HG03460 (cell line): Measurements from ENCODE around the gene WDTC1.

Experiments
- ATAC-seq: cut with Tn5 transposase; IDR thresholded peaks from one replicate; pipeline ENCODE4 v1.9.1; 2021; ENCODE audit not compliant: unreplicated experiment

The WDTC1 gene

DNA sequence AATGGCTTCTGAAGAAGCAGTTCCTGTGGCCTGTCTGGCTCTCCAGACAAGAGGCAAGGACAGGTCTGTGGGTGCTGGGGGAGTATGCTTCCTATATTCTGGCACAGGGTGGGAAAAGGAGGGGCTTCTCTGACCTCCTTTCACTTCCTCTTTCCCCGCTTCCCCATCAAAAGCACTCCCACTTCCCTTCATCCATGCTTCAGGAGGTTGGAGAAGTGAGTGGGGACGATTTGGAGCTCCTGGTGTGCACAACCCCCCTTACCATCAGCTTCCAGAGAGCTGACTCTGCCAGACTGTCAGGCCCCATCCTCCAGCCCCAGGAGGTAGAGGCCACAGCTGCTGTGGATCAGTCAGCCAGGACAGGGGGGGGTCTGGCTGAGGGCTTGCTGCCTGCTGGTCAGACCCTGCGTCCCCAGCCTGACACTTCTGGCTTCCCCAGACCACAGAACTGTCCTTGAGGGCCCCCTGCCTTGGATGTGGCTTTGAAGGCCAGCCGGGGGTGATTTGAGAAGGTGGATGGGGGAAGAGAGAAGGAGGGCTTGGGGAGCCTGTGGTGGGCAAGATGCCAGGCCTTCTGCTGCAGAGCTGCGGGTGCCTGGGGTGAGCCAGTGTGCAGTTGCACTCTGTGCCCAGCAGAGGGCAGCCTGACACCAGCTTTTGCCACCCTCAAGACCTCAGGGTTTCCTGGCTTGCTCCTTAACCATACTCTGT lies 66.1 kb downstream of the WDTC1 start:
- no peak for ATAC-seq

DNA sequence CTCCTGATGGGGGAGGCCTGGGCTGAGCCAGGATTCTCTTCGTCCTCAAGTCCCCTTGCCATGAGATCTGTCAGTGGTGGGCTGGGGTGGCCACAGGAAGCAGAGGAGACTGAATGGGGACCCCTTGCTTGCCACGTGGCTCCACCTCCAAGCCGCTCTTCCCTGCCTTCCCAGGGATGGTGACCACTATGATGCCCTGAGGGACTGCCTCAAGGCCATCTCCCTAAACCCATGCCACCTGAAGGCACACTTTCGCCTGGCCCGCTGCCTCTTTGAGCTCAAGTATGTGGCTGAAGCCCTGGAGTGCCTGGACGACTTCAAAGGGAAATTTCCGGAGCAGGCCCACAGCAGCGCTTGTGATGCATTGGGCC lies 66.6 kb downstream of the WDTC1 start:
- no peak for ATAC-seq

DNA sequence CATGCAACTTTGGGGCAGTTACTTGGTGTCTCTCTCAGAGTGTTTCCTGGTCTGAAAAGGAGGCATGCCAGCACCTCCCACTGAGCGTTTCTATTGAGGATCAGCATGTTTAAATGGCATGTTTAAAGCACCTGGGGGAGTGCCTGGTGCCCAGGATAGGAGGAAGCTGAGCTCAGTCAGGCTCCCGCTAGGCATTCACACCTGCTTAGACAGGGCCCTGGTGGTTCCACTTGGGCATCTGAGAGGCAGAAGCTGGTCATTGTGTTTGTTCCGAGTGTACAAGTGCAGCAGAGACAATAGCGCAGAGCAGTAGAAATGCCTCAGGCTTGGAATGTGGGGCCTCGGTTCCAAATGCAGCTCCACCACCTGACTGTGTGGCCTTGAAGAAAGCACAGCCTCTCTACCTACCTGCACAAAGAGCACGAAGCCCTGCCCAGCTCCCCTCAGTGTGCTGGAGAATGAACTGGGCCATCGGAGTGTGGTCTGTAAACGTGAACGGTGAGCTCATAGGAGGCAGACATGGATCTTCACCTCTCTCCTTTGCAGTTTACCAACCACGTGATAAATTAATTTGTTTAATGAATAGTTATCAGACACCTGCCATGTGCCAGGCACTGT lies 67.3 kb downstream of the WDTC1 start:
- ATAC-seq, result no peak

DNA sequence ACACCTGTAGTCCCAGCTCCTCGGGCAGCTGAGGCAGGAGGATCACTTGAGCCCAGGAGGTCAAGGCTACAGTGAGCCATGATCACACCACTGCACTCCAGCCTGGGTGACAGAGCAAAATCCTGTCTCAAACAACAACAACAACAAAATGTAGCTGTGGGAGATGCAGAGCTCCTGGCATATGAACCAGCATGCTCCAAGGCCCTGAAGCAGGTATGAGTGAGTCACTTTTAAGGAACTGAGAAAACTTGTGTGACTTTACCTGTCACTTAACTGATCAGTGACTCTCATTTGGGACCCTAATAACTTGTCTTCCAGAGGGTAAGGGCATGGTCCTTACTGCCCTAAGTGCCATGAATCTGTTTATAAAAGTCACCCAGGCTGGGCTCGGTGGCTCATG lies 68.2 kb downstream of the WDTC1 start:
- ATAC-seq, result no peak

DNA sequence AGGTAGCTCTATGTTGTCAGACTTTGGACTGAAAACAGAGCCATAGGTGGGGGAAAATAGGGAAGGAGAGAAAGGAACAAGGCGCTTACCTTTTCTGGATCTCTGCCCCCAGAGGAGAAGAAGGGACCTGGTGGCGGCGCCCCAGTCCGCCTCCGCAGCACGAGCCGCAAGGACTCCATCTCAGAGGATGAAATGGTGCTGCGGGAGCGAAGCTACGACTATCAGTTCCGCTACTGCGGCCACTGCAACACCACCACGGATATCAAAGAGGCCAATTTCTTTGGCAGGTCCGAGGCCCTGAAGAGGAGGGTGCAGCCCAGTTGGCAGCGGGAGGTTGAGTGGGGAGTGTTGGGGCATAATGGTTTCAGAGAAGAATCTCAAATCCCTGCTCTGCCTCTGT lies 69.1 kb downstream of the WDTC1 start:
- no peak for ATAC-seq

DNA sequence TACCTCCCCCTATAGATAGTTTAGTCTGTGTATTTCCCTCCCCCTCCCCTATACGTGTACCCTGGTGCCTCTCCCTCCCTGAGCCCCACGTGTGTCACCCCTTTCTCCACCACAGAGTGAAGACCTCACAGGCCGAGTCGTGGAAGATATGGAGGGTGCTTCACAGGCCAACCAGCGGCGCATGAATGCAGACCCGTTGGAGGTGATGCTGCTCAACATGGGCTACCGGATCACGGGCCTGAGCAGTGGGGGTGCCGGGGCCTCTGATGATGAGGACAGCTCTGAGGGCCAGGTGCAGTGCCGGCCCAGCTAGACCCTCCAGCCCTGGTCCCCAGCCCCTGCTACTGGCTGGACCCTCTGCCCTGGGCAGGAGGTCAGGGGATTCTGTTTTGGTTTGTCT lies 71.6 kb downstream of the WDTC1 start:
- no peak for ATAC-seq

DNA sequence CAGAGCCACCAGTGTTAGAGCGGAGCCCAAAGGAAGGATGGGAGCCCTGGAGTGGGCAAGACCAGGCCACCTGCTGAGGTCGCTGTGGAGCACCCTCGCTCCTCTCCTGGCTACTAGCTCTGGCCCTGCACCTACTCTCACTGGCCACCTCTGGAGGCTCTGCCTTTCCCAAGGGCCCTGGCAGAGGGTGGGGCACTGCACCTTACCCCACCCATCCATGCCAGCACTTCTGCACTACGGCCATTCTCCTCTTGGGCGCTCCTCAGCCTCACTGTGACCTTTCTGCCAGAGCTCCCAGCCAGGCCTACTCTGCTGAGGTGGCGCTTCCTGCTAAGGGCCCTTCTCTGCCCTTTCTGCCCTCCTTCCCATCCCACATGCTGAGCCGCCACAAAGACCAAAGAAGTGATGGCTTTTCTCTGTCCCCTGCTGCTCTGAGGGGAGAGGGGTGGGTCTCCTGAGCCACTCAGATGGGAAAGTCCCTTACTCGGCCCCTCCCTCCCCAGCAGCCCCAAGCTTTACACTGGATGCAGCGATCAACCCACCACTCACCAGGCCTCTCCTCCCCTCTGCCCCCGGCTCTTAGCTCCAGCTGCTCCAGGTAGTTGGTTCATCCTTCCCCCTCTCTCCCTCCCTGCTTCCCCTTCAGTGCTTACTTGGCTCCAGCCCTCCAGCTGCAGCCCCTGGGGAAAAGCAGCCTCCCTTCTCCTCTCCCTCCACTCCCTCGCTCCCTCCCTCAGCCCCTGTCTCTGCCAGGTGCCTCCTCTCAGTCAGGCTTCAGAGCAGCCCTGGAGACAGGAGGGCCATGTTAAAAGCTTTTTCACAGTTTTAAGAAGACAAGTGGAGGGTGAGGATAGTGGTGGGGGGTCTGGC lies 72.7 kb downstream of the WDTC1 start:
- no peak for ATAC-seq

DNA sequence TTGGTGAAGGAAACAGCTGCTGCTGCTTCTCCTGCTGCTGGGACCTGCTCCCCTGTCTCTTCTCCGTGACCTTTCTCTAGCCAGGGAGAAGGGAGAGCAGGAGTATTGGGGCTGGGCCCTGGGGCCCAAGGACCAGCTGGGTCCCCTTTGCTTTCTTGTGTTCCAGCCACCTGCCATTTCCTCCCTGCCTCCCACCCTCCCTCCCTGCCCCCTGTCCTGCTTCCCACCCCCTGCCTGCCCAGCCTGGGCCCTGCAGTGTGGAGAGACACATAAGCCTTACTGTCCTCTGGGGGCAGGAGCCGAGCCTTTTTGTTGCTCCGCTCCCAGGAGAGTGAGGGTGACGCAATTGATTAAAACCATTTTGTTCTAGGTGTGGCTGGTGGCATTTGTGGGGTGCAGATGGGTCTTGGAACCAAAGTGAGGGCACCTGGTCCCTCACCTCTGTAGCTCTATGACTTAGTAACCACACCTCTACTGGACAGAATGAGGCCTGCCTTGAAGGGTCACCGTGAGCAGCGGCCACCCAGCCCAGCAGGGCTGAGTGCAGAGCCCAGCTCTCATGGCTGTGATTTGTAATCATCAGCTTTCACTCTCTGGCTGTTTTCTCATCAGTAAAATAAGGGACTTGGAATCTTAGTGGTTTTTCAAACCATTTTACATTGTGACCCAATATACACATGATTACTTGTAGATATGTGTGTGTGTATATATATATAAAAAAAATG lies 73.6 kb downstream of the WDTC1 start:
- no peak for ATAC-seq

DNA sequence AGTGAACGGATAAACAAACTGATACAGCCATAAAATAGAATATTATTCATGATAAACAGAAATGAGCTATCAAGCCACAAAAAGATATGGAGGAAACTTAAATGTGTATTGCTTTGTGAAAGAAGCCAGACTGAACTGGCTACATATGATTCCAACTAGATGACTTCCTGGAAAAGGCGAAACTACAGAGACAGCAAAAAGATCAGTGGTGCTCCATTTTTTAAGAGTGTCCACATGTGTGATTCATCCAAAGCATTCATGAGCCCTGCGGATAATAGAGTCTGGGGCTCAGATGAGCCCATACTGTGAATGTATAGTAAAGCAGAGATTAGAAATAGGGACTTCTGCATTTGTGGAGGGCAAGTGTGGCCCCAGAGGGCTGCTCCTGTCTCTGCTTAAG lies 79.7 kb downstream of the WDTC1 start:
- no peak for ATAC-seq

DNA sequence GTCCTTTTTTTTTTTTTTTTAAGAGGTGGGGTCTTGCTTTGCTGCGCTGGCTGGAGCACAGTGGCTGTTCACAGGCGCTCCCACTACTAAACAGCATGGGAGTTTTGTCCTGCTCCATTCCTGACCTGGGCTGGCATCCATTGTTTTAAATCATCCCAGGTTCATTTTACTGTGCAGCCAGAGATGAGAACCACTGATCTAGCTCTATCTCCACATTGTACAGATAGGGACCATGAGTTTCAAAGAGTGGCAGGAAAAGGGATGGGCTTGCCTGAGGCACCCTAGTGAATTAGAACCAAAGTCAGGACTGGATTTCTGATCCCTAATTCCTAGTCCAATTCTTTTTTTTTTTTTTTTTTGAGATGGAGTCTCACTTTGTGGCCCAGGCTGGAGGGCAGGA lies 80.3 kb downstream of the WDTC1 start:
- no peak for ATAC-seq

DNA sequence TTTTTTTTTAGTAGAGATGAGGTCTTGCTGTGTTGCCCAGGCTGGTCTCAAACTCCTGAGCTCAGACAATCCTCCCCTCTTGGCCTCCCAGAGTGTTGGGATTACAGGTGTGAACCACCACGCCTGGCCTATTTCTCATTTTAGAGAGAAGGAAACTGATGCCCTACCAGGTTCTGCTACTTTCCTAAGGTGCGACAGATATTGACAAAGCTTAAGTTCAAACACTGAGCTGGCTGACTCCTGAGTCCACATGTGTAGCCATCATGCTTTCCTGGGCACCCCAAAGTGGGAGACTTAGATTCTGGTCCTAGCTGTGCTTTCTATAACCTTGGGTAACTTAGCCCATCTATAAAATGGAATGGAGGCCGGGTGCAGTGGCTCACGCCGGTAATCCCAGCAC lies 82.4 kb downstream of the WDTC1 start:
- ATAC-seq, result no peak

DNA sequence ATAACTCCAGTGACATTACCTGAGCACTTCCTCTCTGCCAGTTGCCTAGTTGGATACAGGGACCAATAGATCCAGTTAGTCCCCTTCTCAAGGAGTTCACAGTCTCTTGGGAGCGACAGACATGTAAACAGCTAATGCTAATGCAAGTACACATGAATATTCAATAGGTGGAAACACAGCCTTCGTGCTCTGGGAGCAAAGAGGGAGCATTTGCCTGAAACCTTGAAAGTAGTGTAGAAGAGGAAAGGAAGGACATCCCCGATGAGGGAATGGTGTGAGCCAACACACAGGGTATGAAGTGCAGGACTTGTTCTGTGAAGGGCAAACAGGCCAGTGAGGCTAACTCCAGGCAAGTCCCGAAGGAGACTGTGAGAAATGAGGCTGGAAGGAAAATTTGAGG lies 83.7 kb downstream of the WDTC1 start:
- no peak for ATAC-seq

DNA sequence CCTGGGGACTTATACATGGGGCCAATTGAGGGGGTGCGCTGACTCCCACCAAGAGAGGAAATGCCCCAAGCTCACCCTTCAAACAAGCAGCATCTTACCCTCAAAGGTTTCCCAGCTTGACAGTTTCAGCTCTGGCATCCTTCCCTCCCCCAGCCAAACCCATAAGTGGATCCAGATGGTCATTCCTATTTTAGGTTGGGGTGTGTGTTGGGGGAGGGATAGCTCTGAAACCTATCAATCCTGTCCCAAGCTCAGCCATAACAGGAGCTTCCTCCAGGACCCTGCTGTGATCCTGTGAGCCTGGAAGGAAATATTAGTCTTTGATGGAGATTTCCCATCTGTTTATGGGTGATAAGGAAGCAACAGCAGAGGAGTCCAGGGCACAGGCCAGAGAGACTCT lies 84.2 kb downstream of the WDTC1 start:
- ATAC-seq, result no peak

DNA sequence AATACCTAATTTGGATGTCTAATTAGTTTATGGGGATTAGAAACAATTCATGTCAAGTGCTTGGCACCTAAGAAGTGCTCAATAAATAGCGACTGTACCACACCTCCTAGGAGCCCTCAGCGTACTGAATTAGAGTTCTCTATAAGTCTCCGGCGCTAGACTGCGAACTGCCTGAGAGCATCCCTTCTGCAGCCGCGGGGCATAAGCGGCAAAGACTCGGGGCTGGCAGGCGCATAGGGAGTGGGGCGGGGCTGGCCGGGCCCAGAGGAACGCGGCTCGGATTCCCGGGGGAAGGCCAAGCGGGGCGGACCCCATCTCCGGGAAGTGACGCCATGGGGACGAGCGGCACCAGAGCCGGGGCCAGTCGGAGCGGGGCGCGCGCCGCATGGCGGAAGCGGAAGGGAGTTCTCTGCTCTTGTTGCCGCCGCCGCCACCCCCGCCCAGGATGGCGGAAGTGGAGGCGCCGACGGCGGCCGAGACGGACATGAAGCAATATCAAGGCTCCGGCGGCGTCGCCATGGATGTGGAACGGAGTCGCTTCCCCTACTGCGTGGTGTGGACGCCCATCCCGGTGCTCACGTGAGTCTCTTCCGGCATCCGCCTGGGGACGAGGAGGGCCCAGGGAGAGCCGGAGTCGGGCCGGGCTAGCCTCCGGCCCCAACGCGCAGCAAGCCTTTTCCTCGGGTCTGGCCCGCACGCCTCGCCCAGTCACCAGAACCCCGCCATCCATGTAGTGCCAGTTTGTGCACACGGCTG lies 87.6 kb downstream of the WDTC1 start, which contains the start of gene TMEM222:
TMEM222 (plus strand) TSS at position 351 of the 756 bp plus-strand sequence; CDS start at position 386, 35 bp downstream.
- peak; percentile 92 for ATAC-seq

DNA sequence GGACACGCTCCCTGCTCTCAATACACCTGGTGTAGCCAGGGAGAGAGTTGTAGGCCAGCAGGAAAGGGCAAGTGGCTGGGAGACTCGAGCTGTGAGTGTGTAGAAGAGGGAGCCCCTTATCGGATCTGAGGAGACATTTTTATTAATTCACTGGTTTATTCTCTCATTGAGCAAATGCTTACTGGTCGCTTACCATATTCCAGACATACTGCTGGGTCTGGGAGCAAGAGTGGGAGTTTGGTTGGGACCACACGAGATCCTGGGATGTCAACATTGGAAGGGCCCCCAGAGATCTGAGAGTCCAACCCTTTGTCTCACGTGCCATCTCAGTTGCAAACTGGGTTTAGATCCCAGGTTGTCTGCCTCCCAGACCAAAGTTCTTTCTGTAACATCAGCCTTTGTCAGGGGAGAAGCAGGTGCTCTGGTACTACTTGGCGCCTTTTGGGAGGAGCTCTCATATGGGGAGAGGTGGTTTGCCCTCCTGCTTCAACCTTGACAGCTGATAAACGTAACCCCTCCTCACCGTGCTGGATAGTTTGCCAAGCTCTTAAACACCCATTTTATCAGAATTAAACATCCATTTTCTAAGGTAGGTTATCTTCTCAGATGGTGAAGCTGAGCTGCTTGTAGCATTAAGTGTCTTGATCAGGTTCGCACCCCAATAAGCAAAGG lies 88.3 kb downstream of the WDTC1 start:
- no peak for ATAC-seq

DNA sequence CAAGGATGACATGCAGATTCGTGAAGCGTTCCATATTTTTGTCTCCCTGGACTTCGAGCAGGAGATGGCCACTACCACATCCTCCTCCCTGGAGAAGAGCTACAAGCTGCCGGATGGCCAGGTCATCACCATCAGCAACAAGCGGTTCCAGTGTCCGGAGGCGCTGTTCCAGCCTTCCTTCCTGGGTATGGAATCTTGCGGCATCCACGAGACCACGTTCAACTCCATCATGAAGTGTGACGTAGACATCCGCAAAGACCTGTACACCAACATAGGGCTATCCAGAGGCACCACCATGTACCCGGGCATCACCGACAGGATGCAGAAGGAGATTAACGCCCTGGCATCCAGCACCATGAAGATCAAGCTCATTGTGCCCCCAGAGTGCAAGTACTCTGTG lies 90.9 kb downstream of the WDTC1 start:
- no peak for ATAC-seq

DNA sequence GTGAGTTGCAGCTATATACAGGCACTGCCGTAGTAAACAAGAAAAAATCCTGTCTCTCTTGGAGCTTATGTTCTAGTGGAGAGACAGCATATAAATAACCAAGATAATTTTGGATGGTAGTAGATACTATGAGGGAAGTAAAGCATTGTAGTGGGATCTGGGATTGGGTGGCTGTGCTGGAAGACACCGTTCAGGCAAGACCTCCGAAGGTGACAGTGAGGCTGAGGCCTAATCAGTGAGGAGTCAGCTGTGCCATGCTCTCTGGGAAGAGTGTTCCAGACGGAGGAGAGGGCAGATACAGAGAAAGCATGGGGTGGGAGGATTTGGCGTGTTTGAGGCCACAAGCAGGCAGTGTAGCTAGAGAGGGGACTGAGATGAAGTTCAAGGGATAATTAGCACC lies 93.5 kb downstream of the WDTC1 start:
- no peak for ATAC-seq

DNA sequence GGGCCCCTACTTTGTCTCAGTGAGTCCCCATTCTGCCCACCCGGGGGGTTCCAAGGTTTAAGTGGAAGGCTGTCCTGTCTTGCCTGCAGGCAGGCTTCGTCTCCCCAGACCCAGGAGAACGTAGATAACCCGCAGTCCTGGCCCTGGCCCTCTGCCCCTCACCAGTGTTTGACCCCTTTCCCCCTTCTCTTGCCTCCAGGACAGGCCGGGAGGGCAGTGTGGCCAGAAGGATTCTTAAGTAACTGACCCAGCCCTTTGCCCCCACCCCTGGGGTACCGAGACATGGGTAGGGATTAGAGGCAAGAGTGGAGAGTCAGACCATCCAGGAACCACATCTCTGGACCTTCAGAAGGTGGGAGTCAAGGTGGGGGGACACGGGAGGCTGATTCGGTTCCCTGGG lies 96.4 kb downstream of the WDTC1 start:
- ATAC-seq, result no peak

DNA sequence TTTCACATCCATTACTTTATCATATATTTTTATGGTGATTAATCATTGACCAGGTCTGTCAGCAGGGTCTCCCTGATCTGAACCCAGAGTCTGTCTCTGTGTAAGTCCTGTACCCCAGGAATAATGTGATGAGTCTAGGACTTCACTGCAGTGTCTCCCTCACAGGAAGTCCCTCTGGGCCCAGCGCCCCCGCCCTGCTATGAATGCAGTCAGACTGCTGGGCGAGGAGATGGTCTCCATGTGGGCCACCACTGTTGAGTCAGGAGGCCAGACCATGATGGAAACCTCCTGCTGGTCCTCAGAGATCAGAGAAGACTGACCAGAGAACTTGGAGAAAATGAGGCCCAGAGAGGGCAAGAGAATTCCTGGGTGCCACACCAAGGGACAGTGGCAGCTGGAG lies 97.0 kb downstream of the WDTC1 start:
- ATAC-seq, result no peak

DNA sequence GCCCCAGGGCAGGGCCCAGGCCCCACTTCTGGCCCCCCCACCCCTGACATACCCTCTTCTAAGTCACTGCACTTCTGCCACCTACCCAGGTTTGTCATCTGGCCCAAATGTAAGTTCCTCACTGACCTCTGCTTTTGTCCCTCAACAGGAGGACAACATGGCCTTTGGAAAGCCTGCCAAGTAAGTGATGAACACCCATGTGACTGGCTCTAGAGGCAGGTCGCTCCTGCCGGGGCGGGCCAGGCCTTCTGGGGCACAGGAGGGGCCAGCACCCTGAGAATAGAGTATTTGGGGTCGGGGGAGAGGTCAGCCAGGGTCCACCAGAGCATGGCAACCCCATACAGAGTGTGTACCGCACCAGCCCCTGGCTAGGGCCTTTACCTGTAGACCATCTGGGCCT lies 97.5 kb downstream of the WDTC1 start:
- no peak for ATAC-seq
